Measurements from ENCODE around the gene MYO3B.
"Not testable (repeated sequence)": the region's sequence is repeated elsewhere in the genome, so short reads cannot be mapped to it uniquely, and the experiment has no call there.

Gene MYO3B

GRCh38 chr2:170579511-170579910, 401.6 kb downstream of the MYO3B start:
- DNase-seq, result no peak

- DNase-seq, result no peak
Observed at GRCh38 chr2:170582313-170582712, 404.4 kb downstream of the MYO3B start.

GRCh38 chr2:170582751-170583463, 405.0 kb downstream of the MYO3B start:
- no peak for DNase-seq

GRCh38 chr2:170585067-170585466, 407.1 kb downstream of the MYO3B start:
- DNase-seq, result no peak

GRCh38 chr2:170586571-170587095, 408.7 kb downstream of the MYO3B start:
- DNase-seq, result no peak

- DNase-seq, result no peak
Observed at GRCh38 chr2:170587117-170587516, 409.2 kb downstream of the MYO3B start.

GRCh38 chr2:170587922-170588321, 410.0 kb downstream of the MYO3B start:
- no peak for DNase-seq

GRCh38 chr2:170588729-170589128, 410.8 kb downstream of the MYO3B start:
- no peak for DNase-seq

- DNase-seq, result no peak
Observed at GRCh38 chr2:170596576-170596975, 418.6 kb downstream of the MYO3B start.

GRCh38 chr2:170598067-170598395, 420.1 kb downstream of the MYO3B start:
- no peak for DNase-seq

GRCh38 chr2:170601489-170601888, 423.5 kb downstream of the MYO3B start:
- DNase-seq, result no peak

- DNase-seq, result no peak
Observed at GRCh38 chr2:170605862-170606261, 427.9 kb downstream of the MYO3B start.

- DNase-seq, result no peak
Observed at GRCh38 chr2:170607171-170607570, 429.2 kb downstream of the MYO3B start.

- no peak for DNase-seq
Observed at GRCh38 chr2:170610615-170611014, 432.7 kb downstream of the MYO3B start.

GRCh38 chr2:170618948-170619347, 441.0 kb downstream of the MYO3B start:
- DNase-seq, result not testable (repeated sequence)

- not testable (repeated sequence) for DNase-seq
Observed at GRCh38 chr2:170635094-170635493, 457.1 kb downstream of the MYO3B start.

- DNase-seq, result no peak
Observed at GRCh38 chr2:170639635-170640034, 461.7 kb downstream of the MYO3B start.

- DNase-seq, result no peak
Observed at GRCh38 chr2:170641961-170642360, 464.0 kb downstream of the MYO3B start.

- no peak for DNase-seq
Observed at GRCh38 chr2:170643346-170643745, 465.4 kb downstream of the MYO3B start.

- DNase-seq, result no peak
Observed at GRCh38 chr2:170647741-170648436, 469.9 kb downstream of the MYO3B start.

GRCh38 chr2:170651624-170652325, 473.8 kb downstream of the MYO3B start:
- DNase-seq, result no peak

GRCh38 chr2:170652637-170653417, 474.9 kb downstream of the MYO3B start:
- no peak for DNase-seq

GRCh38 chr2:170656669-170657068, 478.7 kb downstream of the MYO3B start:
- no peak for DNase-seq

Data from NCI-H1417 (cell line).